Ishikawa (cell line): ENCODE data around the gene EFHD1.

Experiments used
- EGR1 ChIP-seq: IDR thresholded peaks from 2 replicates; pipeline ENCODE4 v1.6.1; 2012
- EP300 ChIP-seq: IDR thresholded peaks from 2 replicates; pipeline ENCODE4 v1.6.1; 2012; ENCODE audit warnings: borderline replicate concordance
- TAF1 ChIP-seq: IDR thresholded peaks from 2 replicates; pipeline ENCODE4 v1.6.1; 2012; ENCODE audit warnings: low read depth, mild to moderate bottlenecking
- TF ChIP-seq, protein P1 (sequence below): IDR thresholded peaks from 2 replicates; pipeline ENCODE4 v1.6.1; 2012

DNA sequence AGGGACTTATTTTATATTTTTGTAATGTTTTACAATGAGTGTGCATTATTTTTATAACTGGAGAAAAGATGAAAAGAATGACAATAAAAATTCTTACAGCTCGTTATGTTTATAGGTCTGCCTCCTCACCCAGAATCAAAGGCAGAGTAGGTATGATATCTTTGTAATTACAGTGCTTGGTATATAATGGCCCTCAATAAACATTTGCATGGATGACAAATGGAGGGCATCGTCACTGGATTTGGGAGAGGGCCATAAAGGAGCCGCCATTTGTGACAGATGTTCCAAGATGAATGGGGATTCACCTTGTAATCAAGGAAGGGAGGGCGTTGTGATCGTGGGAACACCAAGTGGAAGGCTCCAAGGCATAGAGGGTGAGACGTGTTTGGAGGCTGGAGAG lies 41.1 kb downstream of the EFHD1 start:
- TF ChIP-seq, protein P1, sequence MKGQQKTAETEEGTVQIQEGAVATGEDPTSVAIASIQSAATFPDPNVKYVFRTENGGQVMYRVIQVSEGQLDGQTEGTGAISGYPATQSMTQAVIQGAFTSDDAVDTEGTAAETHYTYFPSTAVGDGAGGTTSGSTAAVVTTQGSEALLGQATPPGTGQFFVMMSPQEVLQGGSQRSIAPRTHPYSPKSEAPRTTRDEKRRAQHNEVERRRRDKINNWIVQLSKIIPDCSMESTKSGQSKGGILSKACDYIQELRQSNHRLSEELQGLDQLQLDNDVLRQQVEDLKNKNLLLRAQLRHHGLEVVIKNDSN = no peak
- TF ChIP-seq TAF1 (no peak), EP300 (no peak), EGR1 (no peak)
